Neuronal stem cell (in vitro differentiated cells): ENCODE results near the gene PTPRM.
A peak's percentile ranks its signal among the peaks of the same experiment; 100 is the strongest.

Experiments
- DNase-seq: peaks from one replicate; pipeline ENCODE4 v3.0.0-alpha.2; 2013; ENCODE audit warnings: low spot score
- H2AFZ ChIP-seq: one replicate; pipeline ENCODE4 v1.6.1; 2013; ENCODE audit warnings: mild to moderate bottlenecking, low read length, inconsistent platforms
- H2AK5ac ChIP-seq: 2 replicates; pipeline ENCODE4 v1.6.1; 2013; ENCODE audit warnings: low read depth, mild to moderate bottlenecking, inconsistent platforms, low read length, moderate library complexity, mixed read lengths
- H2BK120ac ChIP-seq: 2 replicates; pipeline ENCODE4 v1.6.1; 2013; ENCODE audit warnings: low read depth, mild to moderate bottlenecking, inconsistent platforms, low read length, moderate library complexity, mixed read lengths
- H2BK12ac ChIP-seq: one replicate; pipeline ENCODE4 v1.6.1; 2013; ENCODE audit warnings: low read length, inconsistent platforms
- H2BK15ac ChIP-seq: 2 replicates; pipeline ENCODE4 v1.6.1; 2013; ENCODE audit warnings: mild to moderate bottlenecking, low read length, inconsistent platforms, mixed read lengths
- H2BK5ac ChIP-seq: one replicate; pipeline ENCODE4 v1.6.1; 2013; ENCODE audit warnings: inconsistent platforms, mild to moderate bottlenecking, low read length, moderate library complexity
- H3K14ac ChIP-seq: one replicate; pipeline ENCODE4 v1.6.1; 2013; ENCODE audit warnings: low read length, inconsistent platforms
- H3K18ac ChIP-seq: 2 replicates; pipeline ENCODE4 v1.6.1; 2013; ENCODE audit warnings: low read length, inconsistent platforms
- H3K23ac ChIP-seq: 2 replicates; pipeline ENCODE4 v1.6.1; 2013; ENCODE audit warnings: low read depth, mild to moderate bottlenecking, mixed read lengths, low read length, inconsistent platforms; ENCODE audit not compliant: poor library complexity
- H3K27ac ChIP-seq: replicated peaks from 3 replicates; pipeline ENCODE4 v1.5.1; 2013; ENCODE audit warnings: low read length, inconsistent platforms
- H3K27me3 ChIP-seq, 3 experiments: 2 replicates each; pipeline ENCODE4 v1.6.1; 2013; ENCODE audit warnings: low read length in 3 of 3, mild to moderate bottlenecking in 2 of 3, inconsistent platforms in 1 of 3, low read depth in 1 of 3, mixed read lengths in 1 of 3, moderate library complexity in 1 of 3; ENCODE audit not compliant: control insufficient read depth in 3 of 3, insufficient read depth in 3 of 3
- H3K36me3 ChIP-seq, 2 donors: replicated peaks in 1 of 2; 2 replicates each; pipeline ENCODE4 v1.6.1; 2013; ENCODE audit warnings: low read length in 2 of 2; ENCODE audit not compliant: control insufficient read depth in 2 of 2, insufficient read depth in 2 of 2
- H3K4ac ChIP-seq: 2 replicates; pipeline ENCODE4 v1.6.1; 2013; ENCODE audit warnings: inconsistent platforms, mild to moderate bottlenecking, low read length, moderate library complexity
- H3K4me1 ChIP-seq, 2 donors: 1 replicate in 1 of 2; 2 replicates in 1 of 2; pipeline ENCODE4 v1.6.1; 2013; ENCODE audit warnings: low read length in 2 of 2, low read depth in 1 of 2; ENCODE audit not compliant: control insufficient read depth in 2 of 2, insufficient read depth in 1 of 2
- H3K4me2 ChIP-seq: one replicate; pipeline ENCODE4 v1.6.1; 2013; ENCODE audit warnings: mild to moderate bottlenecking, low read length, inconsistent platforms; ENCODE audit not compliant: insufficient read depth, poor library complexity, severe bottlenecking
- H3K4me3 ChIP-seq, 2 donors: 2 replicates each; pipeline ENCODE4 v1.5.1; 2013; ENCODE audit warnings: low read length in 2 of 2, mild to moderate bottlenecking in 2 of 2, inconsistent platforms in 1 of 2, moderate library complexity in 1 of 2
- H3K79me1 ChIP-seq: one replicate; pipeline ENCODE4 v1.6.1; 2013; ENCODE audit warnings: low read depth, mild to moderate bottlenecking, inconsistent platforms, low read length, moderate library complexity
- H3K9ac ChIP-seq: one replicate; pipeline ENCODE4 v1.6.1; 2013; ENCODE audit warnings: mild to moderate bottlenecking, low read depth, low read length, inconsistent platforms; ENCODE audit not compliant: poor library complexity
- H3K9me3 ChIP-seq, 2 donors: replicated peaks in 1 of 2; 2 replicates each; pipeline versions ENCODE3 to v1.6.1; 2013; ENCODE audit warnings: low read length in 2 of 2, mild to moderate bottlenecking in 2 of 2, inconsistent platforms in 1 of 2, low read depth in 1 of 2, mixed read lengths in 1 of 2, moderate library complexity in 1 of 2; ENCODE audit not compliant: control insufficient read depth in 2 of 2, insufficient read depth in 1 of 2
- H4K8ac ChIP-seq: one replicate; pipeline ENCODE4 v1.6.1; 2013; ENCODE audit warnings: low read depth, mild to moderate bottlenecking, inconsistent platforms, low read length, moderate library complexity
- H4K91ac ChIP-seq: one replicate; pipeline ENCODE4 v1.6.1; 2013; ENCODE audit warnings: low read length, low read depth, mild to moderate bottlenecking, inconsistent platforms; ENCODE audit not compliant: poor library complexity
- WGBS, 2 donors: extraction: QIAGEN DNeasy Blood & Tissue Kit; methylation state at CpG; one replicate each; pipeline ENCODE4 v1.1.7; 2013; ENCODE audit warnings: missing lambda C conversion rate in 2 of 2, mixed read lengths in 1 of 2; ENCODE audit not compliant: insufficient read length in 2 of 2, insufficient replicate concordance in 1 of 2; ENCODE audit errors: extremely low coverage in 2 of 2; 5-methylcytosine and 5-hydroxymethylcytosine counted together

Gene PTPRM

DNA sequence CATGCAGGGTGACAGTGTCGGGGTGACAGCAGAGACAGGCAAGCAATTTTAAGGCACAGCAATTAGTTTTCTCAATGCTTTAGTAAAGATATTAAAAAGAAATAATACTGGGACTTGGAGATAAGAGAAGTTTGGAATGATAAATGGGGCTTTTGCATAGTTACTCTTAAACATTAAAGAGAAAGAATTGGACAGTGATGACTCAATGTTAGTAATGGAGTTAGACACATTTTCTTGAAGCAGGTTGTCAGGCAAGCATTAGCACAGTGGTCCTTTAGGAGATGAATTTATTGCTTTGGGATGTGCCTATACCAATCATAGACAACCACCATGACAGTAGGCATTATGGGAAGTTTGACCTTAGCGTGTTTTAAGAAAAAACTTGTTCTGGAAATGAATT is 813.8 kb downstream of the PTPRM start:
- no peaks in the 10 kb centered on the region for H3K9me3 ChIP-seq
- no peak overlapping the region for H3K23ac ChIP-seq
- no peak overlapping the region for H4K8ac ChIP-seq
- H2BK5ac ChIP-seq: no peak overlapping the region
- no peak overlapping the region for H3K27ac ChIP-seq
- no CpG with 5 or more reads among the region's 2 CpGs for WGBS, 2 donors
- no peak overlapping the region for H2AFZ ChIP-seq
- no peak overlapping the region for H3K4me3 ChIP-seq
- H2BK12ac ChIP-seq: no peak overlapping the region
- no peaks in the 10 kb centered on the region for H3K27me3 ChIP-seq
- no peak overlapping the region for H3K4me2 ChIP-seq
- H3K36me3 ChIP-seq: peaks cover 0 to 8% of the 10 kb centered on the region in 2 donors
- H3K9ac ChIP-seq: no peak overlapping the region
- peaks cover 0 to 3% of the 10 kb centered on the region in 2 donors for H3K4me1 ChIP-seq
- no peak overlapping the region for H3K18ac ChIP-seq
- no peak for DNase-seq
- H2AK5ac ChIP-seq: peak overlapping the region; percentile 24
- no peak overlapping the region for H4K91ac ChIP-seq
- H3K4ac ChIP-seq: no peak overlapping the region
- H3K79me1 ChIP-seq: no peaks in the 10 kb centered on the region
- no peak overlapping the region for H3K14ac ChIP-seq
- no peak overlapping the region for H2BK15ac ChIP-seq
- H2BK120ac ChIP-seq: no peak overlapping the region

DNA sequence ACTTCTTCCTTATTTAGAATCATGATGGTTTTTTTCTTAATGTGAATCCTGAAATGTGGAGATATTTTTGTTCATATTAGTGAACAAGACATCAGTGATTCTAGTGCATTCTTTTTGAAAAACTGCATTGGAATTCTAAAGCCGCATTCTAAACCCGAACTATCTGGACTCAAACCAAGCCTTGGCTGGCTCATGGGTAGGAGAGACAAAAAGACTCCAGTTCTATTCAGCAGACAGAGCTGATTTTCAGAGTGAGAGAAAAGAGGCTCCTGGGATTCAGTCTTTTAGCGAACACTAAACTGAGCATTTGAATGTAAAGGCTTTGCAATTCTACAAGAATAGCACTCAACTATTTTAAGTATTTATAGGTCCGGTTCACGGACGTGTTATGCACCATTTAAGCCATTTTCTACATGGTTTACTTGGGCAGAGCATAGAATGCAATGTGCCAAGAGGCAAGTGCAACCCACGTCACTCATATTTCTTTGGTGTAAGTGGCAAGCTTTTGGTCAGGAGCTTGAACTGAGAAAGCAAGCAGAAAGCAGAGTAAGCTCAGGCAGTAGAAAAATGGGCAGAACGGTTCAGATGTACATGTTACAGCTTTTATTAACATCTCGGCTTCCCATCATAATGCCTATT is 814.8 kb downstream of the PTPRM start:
- no peak overlapping the region for H3K4ac ChIP-seq
- H2AK5ac ChIP-seq: no peak overlapping the region
- H2BK5ac ChIP-seq: no peak overlapping the region
- peaks cover 0 to 8% of the 10 kb centered on the region in 2 donors for H3K36me3 ChIP-seq
- no peak overlapping the region for H3K9ac ChIP-seq
- H3K4me1 ChIP-seq: peaks cover 0 to 3% of the 10 kb centered on the region in 2 donors
- H2BK15ac ChIP-seq: no peak overlapping the region
- no peak overlapping the region for H2AFZ ChIP-seq
- H4K91ac ChIP-seq: no peak overlapping the region
- no peak overlapping the region for H2BK120ac ChIP-seq
- no peak overlapping the region for H3K4me3 ChIP-seq
- no CpG with 5 or more reads among the region's 9 CpGs for WGBS, 2 donors
- DNase-seq: no peak
- H4K8ac ChIP-seq: no peak overlapping the region
- peak overlapping the region; percentile 9 for H3K27ac ChIP-seq
- no peaks in the 10 kb centered on the region for H3K9me3 ChIP-seq
- H3K27me3 ChIP-seq: no peaks in the 10 kb centered on the region
- H3K4me2 ChIP-seq: no peak overlapping the region
- no peak overlapping the region for H3K14ac ChIP-seq
- H3K23ac ChIP-seq: no peak overlapping the region
- no peak overlapping the region for H3K18ac ChIP-seq
- no peak overlapping the region for H2BK12ac ChIP-seq
- H3K79me1 ChIP-seq: no peaks in the 10 kb centered on the region

DNA sequence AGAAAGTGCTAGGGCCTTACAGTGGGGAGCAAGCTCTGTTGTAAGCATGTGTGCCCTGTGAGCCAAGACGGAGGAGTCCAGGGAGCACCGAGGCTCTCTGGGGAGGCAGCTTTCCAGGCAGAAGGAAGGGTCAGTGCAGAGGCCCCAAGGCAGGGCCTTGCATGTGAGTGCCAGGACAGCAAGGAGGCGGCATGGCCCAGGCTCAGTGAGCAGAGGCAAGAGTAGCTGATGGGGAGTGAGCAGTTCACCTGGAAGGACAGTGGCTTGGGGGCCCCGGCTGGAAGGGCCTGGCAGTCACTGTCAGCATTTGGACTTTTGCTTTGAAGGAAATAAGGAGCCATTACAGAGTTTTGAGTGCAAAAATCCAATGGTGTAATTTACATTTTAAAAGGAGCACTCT is 818.3 kb downstream of the PTPRM start:
- H3K9me3 ChIP-seq: peaks cover 0 to 1% of the 10 kb centered on the region in 2 donors
- no peaks in the 10 kb centered on the region for H3K27me3 ChIP-seq
- H4K91ac ChIP-seq: no peak overlapping the region
- no peak overlapping the region for H3K9ac ChIP-seq
- peaks cover 0 to 4% of the 10 kb centered on the region in 2 donors for H3K36me3 ChIP-seq
- no peak overlapping the region for H2AK5ac ChIP-seq
- H3K23ac ChIP-seq: no peak overlapping the region
- no peak overlapping the region for H2BK120ac ChIP-seq
- no peak overlapping the region for H3K4me3 ChIP-seq
- H2BK12ac ChIP-seq: no peak overlapping the region
- no peak overlapping the region for H4K8ac ChIP-seq
- DNase-seq: no peak
- no peak overlapping the region for H2AFZ ChIP-seq
- no peaks in the 10 kb centered on the region for H3K79me1 ChIP-seq
- no peak overlapping the region for H2BK5ac ChIP-seq
- H3K14ac ChIP-seq: no peak overlapping the region
- no peak overlapping the region for H3K4me2 ChIP-seq
- no CpG with 5 or more reads among the region's 4 CpGs for WGBS, 2 donors
- no peak overlapping the region for H3K27ac ChIP-seq
- H2BK15ac ChIP-seq: no peak overlapping the region
- peak overlapping the region; percentile 68 for H3K18ac ChIP-seq
- no peak overlapping the region for H3K4ac ChIP-seq
- H3K4me1 ChIP-seq: peaks cover 0 to 3% of the 10 kb centered on the region in 2 donors

DNA sequence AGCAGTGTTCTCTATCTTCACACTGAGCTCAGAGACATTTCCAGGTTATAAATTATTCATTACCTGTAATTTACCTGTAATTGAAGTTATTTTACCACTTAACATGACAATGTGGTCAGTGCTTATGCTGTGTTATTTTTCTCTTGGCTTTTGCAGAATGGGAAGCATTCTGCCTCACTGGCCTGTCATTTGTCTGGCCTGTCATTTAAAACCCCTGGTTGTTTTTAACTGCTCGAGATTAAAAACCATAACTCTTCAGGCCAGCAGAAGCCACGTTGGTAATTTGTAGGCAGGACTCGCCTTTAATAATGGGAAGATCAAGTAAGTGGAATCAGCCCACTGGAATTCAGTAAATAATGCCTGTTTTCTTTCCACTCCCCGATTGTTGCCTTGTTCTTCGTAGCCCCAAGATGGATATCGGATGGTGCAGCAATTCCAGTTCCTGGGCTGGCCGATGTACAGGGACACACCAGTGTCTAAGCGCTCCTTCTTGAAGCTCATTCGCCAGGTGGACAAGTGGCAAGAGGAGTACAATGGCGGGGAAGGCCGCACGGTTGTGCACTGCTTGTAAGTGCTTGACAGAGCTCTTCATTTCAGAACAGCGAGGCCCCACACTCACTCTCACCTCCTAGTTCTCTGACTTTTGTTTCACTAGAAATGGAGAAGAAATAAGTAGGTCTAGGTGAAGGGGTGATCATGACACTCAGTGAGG is 819.7 kb downstream of the PTPRM start:
- Histone ChIP-seq H3K4ac (no peak overlapping the region), H3K27ac (no peak overlapping the region)

More for the DNA sequence above, 819.7 kb downstream of the PTPRM start:
- no peak overlapping the region for H2AK5ac ChIP-seq
- H3K36me3 ChIP-seq: no peaks in the 10 kb centered on the region
- H3K27me3 ChIP-seq: no peaks in the 10 kb centered on the region
- peaks cover 0 to 1% of the 10 kb centered on the region in 2 donors for H3K9me3 ChIP-seq
- no peak overlapping the region for H3K18ac ChIP-seq
- H2AFZ ChIP-seq: no peak overlapping the region
- H2BK15ac ChIP-seq: no peak overlapping the region
- no peak overlapping the region for H4K8ac ChIP-seq
- no CpG with 5 or more reads among the region's 13 CpGs for WGBS, 2 donors
- no peak overlapping the region for H3K4me3 ChIP-seq
- H3K23ac ChIP-seq: no peak overlapping the region
- no peak overlapping the region for H2BK5ac ChIP-seq
- H3K14ac ChIP-seq: no peak overlapping the region
- no peak overlapping the region for H3K4me2 ChIP-seq
- H3K4me1 ChIP-seq: peaks cover 0 to 3% of the 10 kb centered on the region in 2 donors
- H3K9ac ChIP-seq: no peak overlapping the region
- no peak overlapping the region for H2BK12ac ChIP-seq
- H3K79me1 ChIP-seq: no peaks in the 10 kb centered on the region
- no peak overlapping the region for H2BK120ac ChIP-seq
- no peak for DNase-seq
- no peak overlapping the region for H4K91ac ChIP-seq
